GM21515 (cell line): Measurements from ENCODE around the gene COL6A5.
"Not testable (repeated sequence)": the region's sequence is repeated elsewhere in the genome, so short reads cannot be mapped to it uniquely, and the experiment has no call there.

Source experiments
- ATAC-seq: cut with Tn5 transposase; IDR thresholded peaks from one replicate; pipeline ENCODE4 v1.9.1; 2021; ENCODE audit not compliant: unreplicated experiment

The COL6A5 gene

GRCh38 chr3:130345487-130346079 lies at the start of gene COL6A5:
COL6A5 (plus strand) TSS chr3:130345672; CDS start chr3:130373639, 27,967 bp downstream.
- no peak for ATAC-seq

- no peak for ATAC-seq
These were observed 45.9 kb upstream of the COL6A5 start for GRCh38 chr3:130299531-130299930.

DNA sequence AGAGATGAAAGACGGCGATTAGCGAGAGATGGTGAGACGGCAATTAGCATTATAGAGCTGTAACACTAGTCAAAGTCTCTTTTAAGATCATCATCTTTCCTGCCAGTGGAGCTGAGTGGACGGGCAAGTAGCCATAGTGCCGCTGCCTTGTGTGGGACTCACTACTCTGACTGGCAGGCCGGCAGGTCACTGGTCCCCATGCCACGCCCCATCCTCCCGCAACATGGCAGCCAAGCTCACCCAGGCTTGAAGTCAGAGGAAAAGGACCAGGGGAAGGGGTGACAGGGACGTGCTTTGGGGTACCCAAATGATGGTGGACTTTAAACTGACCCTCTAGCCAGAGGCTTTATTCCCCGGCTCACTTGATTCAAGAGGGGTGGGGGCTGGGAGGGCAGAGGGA lies 44.6 kb upstream of the COL6A5 start:
- no peak for ATAC-seq

- ATAC-seq, result no peak
These were observed 35.4 kb upstream of the COL6A5 start for GRCh38 chr3:130310109-130310508.

- ATAC-seq, result no peak
These were observed 33.1 kb upstream of the COL6A5 start for GRCh38 chr3:130312374-130312773.

GRCh38 chr3:130316169-130316568 lies 29.3 kb upstream of the COL6A5 start:
- ATAC-seq, result no peak

GRCh38 chr3:130323503-130323902 lies 22.0 kb upstream of the COL6A5 start:
- ATAC-seq, result no peak

GRCh38 chr3:130340766-130341165 lies 4.7 kb upstream of the COL6A5 start:
- no peak for ATAC-seq

DNA sequence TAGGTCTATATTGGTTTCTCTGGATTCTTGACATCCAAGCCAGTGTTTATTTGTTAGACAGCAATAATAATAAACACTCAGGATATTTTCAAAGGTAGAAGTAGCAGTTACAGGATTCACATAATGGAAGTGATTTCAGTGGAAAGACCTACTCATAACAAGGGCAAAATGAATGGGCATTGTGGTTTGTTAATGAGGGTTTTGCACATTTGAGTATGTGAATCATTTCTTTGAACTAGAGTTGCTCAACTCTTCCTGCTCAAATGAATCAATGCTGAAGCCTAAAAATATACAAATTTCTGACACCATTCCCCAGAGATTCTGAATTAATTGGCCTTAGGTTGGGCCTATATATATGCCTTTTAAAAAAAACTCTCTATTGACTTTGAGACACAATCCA lies 4.1 kb upstream of the COL6A5 start:
- ATAC-seq, result no peak

DNA sequence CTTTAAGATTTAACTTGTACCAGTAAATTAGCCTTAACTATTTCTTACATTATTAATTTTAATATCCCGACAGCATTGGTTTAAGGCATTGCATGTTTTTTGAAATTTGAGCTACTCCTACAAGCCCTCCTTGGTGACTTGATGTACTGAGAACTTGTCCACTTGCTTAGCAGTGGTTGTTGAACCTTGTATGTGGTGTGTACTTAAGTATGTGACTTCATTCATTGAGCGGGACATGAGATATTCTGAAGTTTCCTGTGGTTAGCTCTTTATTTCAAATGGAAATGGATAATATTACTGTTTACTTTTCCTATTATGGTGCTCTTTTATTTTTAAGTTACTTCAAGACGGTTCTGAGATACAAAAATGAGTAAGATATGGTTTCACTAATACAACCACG lies 3.6 kb upstream of the COL6A5 start:
- no peak for ATAC-seq

GRCh38 chr3:130342821-130343661 lies 2.4 kb upstream of the COL6A5 start:
- ATAC-seq, result no peak

DNA sequence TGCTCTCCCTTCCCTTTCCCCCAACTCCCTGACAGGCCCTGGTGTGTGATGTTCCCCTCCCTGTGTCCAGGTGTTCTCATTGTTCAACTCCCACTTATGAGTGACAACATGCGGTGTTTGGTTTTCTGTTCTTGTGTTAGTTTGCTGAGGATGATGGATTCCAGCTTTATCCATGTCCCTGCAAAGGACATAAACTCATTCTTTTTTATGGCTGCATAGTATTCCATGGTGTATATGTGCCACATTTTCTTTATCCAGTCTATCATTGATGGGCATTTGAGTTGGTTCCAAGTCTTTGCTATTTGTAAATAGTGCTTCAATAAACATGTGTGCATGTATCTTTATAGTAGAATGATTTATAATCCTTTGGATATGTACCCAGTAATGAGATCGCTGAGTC lies 2.8 kb downstream of the COL6A5 start:
- not testable (repeated sequence) for ATAC-seq

DNA sequence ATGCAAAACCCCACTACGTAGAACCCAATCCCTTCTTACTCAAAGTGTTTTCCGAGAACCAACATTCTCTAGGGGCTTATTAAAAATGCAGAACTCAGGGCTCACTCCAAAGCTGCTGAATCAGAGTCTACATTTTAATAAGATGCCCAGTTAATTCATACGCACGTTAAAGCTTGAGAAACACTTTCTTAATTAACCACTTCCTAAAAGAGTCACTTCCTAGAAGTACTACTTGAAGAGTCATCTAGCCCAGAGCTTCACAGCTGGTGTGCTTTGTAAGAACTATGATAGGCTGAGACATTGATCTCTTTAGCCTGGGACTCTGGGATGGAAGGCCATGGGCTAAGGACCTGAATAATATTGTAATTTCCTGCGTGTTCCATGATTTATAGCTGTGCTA lies 9.0 kb downstream of the COL6A5 start:
- ATAC-seq, result no peak

DNA sequence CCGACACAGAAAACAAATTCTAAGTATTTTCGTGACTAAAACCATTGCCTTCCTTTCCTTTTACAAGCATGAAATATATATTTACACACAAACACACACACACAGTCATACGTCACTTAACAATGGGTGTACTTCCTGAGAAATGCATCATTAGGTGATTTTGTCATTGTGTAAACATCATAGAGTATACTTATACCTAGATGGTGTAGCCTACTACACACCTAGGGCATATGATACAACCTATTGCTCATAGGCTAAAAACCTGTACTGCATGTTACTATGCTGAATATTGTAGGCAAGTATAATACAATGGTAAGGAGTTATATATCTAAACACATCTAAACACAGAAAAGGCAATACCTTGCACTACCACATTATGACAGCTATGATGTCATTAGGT lies 28.6 kb downstream of the COL6A5 start:
- ATAC-seq, result no peak

- ATAC-seq, result no peak
These were observed 29.4 kb downstream of the COL6A5 start for GRCh38 chr3:130374908-130375307.

DNA sequence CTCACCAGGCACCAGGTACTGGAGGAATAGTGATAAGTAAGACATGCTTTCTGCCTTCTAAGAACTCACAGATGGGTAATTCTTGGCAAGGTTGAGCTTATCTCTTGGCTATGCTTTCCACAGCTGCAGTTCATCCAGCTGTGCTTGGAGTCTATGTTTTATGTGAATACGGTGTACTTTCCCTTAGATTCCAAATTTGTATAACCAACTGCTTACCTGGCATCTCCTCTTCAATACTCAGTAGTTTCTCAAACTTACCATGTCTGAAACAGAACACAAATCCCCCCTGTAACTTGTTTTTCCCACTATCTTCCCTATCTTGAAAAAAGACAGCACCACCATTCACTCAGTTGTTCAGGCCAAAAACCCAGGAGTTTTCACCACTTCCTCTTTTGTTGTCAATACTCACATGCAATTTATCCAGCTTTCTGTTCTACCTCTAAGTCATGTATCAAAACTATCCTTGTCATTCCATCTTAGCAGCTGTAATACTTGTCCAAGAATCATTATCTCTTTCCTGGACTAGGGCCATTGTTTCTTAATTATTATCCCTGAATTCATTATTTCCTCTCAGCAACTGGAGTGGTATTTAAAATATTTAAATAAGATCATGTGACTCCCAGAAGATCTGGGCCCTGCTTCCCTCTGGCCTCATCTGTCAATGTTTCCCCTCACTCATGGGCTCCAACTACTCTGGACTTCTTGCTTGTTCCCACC lies 32.6 kb downstream of the COL6A5 start:
- no peak for ATAC-seq

- no peak for ATAC-seq
These were observed 33.3 kb downstream of the COL6A5 start for GRCh38 chr3:130378677-130379191.

GRCh38 chr3:130379274-130379673 lies 33.8 kb downstream of the COL6A5 start:
- no peak for ATAC-seq

DNA sequence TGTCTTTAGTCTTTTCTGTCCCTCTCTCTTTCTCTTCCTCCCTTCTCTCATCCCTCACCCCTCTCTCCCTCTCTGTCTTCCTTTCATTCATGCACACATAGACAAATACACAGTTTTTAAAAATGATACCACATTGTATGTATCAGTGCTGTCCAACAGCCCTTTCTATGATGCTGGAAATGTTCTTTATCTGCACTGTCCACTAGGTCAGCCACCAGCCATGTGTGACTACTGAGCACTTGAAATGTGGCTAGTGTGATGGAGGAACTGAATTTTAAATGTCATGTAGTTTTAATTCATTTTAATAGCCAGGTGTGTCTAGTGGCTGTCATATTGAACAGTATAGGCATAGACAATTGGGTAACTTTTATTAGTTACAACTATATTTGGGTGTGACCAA lies 34.9 kb downstream of the COL6A5 start:
- ATAC-seq, result no peak

- ATAC-seq, result no peak
These were observed 38.0 kb downstream of the COL6A5 start for GRCh38 chr3:130383424-130383823.

DNA sequence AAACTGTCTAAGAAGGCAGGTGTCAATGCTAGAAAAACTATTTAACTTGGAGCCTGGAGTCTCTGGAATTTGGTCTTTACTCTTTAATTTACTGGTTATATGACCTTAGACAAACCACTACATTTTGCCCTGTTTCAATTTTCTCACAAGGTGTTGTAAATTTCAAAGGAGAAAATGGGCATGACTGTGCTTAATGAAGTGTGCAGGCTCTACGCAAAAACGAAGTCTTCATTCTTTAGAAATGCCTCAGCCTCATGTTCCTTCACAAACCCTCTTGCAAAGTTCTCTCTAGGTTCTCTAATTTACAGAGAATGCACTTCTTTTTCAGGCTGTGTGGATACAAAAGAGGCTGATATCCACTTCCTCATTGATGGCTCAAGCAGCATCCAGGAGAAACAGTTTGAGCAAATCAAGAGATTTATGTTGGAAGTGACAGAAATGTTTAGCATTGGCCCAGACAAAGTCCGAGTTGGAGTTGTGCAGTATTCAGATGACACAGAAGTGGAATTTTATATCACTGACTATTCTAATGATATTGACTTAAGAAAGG lies 39.1 kb downstream of the COL6A5 start:
- no peak for ATAC-seq
